GM12878 (cell line): Measurements from ENCODE around the gene NLRC3.
A peak's percentile ranks its signal among the peaks of the same experiment; 100 is the strongest.

Source experiments
- ESRRA ChIP-seq: IDR thresholded peaks from 2 replicates; pipeline ENCODE4 v1.6.1; 2012; ENCODE audit warnings: mild to moderate bottlenecking, low read length, improper control_type of control experiment
- POLR2AphosphoS5 ChIP-seq: IDR thresholded peaks from 2 replicates; pipeline ENCODE4 v1.6.1; 2011; ENCODE audit warnings: mild to moderate bottlenecking, low read length, inconsistent platforms
- ZBTB40 ChIP-seq: fragments of 450-650 bp; IDR thresholded peaks from 2 replicates; pipeline ENCODE4 v1.6.1; 2016; ENCODE audit warnings: mild to moderate bottlenecking, moderate library complexity, borderline replicate concordance

- TF ChIP-seq ZBTB40 (peak; percentile 97), POLR2AphosphoS5 (no peak), ESRRA (no peak)
Observed at GRCh38 chr16:3608069-3608468, 30.9 kb upstream of the NLRC3 start.
